ENCODE results near the gene SLC13A3. TPM values are rescaled to one million over a fixed set of nuclear protein-coding genes. Genes with fewer than 3 reads are reported as not detected.

Gene SLC13A3
- total and polyA plus RNA-seq, 4 donors, result 1.1 to 2.4 (median 2.0) TPM

GRCh38 chr20:46512943-46513844 is 138.1 kb downstream of the SLC13A3 start, which contains the start of gene ZNF334:
Gene ZNF334, minus strand, starts transcription at chr20:46513559. Its CDS starts 1,457 bp downstream, at chr20:46512102.
- H3K4me1 ChIP-seq (ENCODE audit: control insufficient read depth in 5 of 5, insufficient read depth in 5 of 5, low read length in 5 of 5), result peaks cover 0 to 5% (median 4%) of the 10 kb centered on the region in 5 donors
- H3K36me3 ChIP-seq (ENCODE audit: control insufficient read depth in 4 of 4, insufficient read depth in 4 of 4, low read length in 4 of 4), result peaks cover 0 to 3% (median 0%) of the 10 kb centered on the region in 4 donors
- H3K27ac ChIP-seq (ENCODE audit: low read depth in 1 of 2, low read length in 1 of 2), result peak within 1 kb of the TSS; percentile 69 to 81
- H3K4me3 ChIP-seq, result peak within 1 kb of the TSS; percentile 65
- peak within 1 kb of the TSS; percentile 50 to 69 for H3K9ac ChIP-seq (ENCODE audit: insufficient read depth in 1 of 2, low read length in 2 of 2)
- WGBS, 2 donors, result 3 to 4% methylated on average over 49 of the region's 49 CpGs
- TF ChIP-seq CTCF (IDR thresholded peaks at IDR 0.05; ENCODE audit: control extremely low read depth, extremely low read depth), result no peak
- H3K9me3 ChIP-seq (ENCODE audit: control insufficient read depth in 4 of 4, insufficient read depth in 3 of 4, low read length in 3 of 4), result peaks cover 0 to 2% (median 0%) of the 10 kb centered on the region in 4 donors
- DNase-seq (peak; percentile 79 to 87 (median 86)), ATAC-seq (ENCODE audit: insufficient read depth, low FRiP score) (peak; percentile 91)
- peaks cover 3 to 12% (median 10%) of the 10 kb centered on the region in 3 donors for H3K27me3 ChIP-seq (ENCODE audit: control insufficient read depth in 3 of 3, insufficient read depth in 3 of 3, low read length in 2 of 3)

GRCh38 chr20:46509523-46509922 is 141.7 kb downstream of the SLC13A3 start:
- H3K9ac ChIP-seq (ENCODE audit: insufficient read depth in 1 of 2, low read length in 2 of 2), result no peak overlapping the region
- ATAC-seq (ENCODE audit: insufficient read depth, low FRiP score) (no peak), DNase-seq (no peak)
- peaks cover 0 to 5% (median 4%) of the 10 kb centered on the region in 5 donors for H3K4me1 ChIP-seq (ENCODE audit: control insufficient read depth in 5 of 5, insufficient read depth in 5 of 5, low read length in 5 of 5)
- no peak overlapping the region for H3K27ac ChIP-seq (ENCODE audit: low read depth in 1 of 2, low read length in 1 of 2)
- no peak overlapping the region for H3K4me3 ChIP-seq
- TF ChIP-seq CTCF (IDR thresholded peaks at IDR 0.05; ENCODE audit: control extremely low read depth, extremely low read depth), result no peak
- H3K9me3 ChIP-seq (ENCODE audit: control insufficient read depth in 4 of 4, insufficient read depth in 3 of 4, low read length in 3 of 4), result peaks cover 0 to 1% (median 0%) of the 10 kb centered on the region in 4 donors
- no peaks in the 10 kb centered on the region for H3K27me3 ChIP-seq (ENCODE audit: control insufficient read depth in 3 of 3, insufficient read depth in 3 of 3, low read length in 2 of 3)
- peaks cover 0 to 3% (median under 1%) of the 10 kb centered on the region in 4 donors for H3K36me3 ChIP-seq (ENCODE audit: control insufficient read depth in 4 of 4, insufficient read depth in 4 of 4, low read length in 4 of 4)
- 30 to 72% methylated on average over 2 of the region's 2 CpGs for WGBS, 2 donors

Other genes with a start within 250 kb of the SLC13A3 start
- gene ELMO2, start 244.8 kb downstream of the SLC13A3 start, total RNA-seq, result 10 to 100 TPM; 54.1 to 56.5 TPM
- gene ELMO2, start 244.8 kb downstream of the SLC13A3 start, polyA plus RNA-seq, result 10 to 100 TPM; 19.6 to 37.8 TPM
- gene ZNF334, start 137.9 kb downstream of the SLC13A3 start, total RNA-seq, result 10 to 100 TPM in 1 of 2 donors, 1 to 10 TPM in 1; 7.0 to 25.3 TPM
- gene ZNF334, start 137.9 kb downstream of the SLC13A3 start, polyA plus RNA-seq, result 1 to 10 TPM; 1.4 to 3.7 TPM
- gene OCSTAMP, start 100.8 kb downstream of the SLC13A3 start, total RNA-seq, result under 1 TPM in 1 of 2 donors, not detected in 1; 0.11 TPM
- gene OCSTAMP, start 100.8 kb downstream of the SLC13A3 start, polyA plus RNA-seq, result not detected
- 10 to 100 TPM; 11.6 to 15.7 TPM for gene TP53RK, start 38.0 kb upstream of the SLC13A3 start, total RNA-seq
- 10 to 100 TPM; 12.5 TPM for gene TP53RK, start 38.0 kb upstream of the SLC13A3 start, polyA plus RNA-seq
- 10 to 100 TPM; 16.1 to 20.6 TPM for gene SLC2A10, start 58.2 kb upstream of the SLC13A3 start, total RNA-seq
- gene SLC2A10, start 58.2 kb upstream of the SLC13A3 start, polyA plus RNA-seq, result 1 to 10 TPM; 7.4 to 8.0 TPM
- 1 to 10 TPM; 2.2 to 4.4 TPM for gene EYA2, start 243.4 kb upstream of the SLC13A3 start, total RNA-seq
- 1 to 10 TPM; 1.6 to 2.0 TPM for gene EYA2, start 243.4 kb upstream of the SLC13A3 start, polyA plus RNA-seq